CD4-positive, alpha-beta T cell treated with Interleukin-4 for 4 hours (primary cell): Measurements from ENCODE around the gene SPATS2.
"Not testable (repeated sequence)": the region's sequence is repeated elsewhere in the genome, so short reads cannot be mapped to it uniquely, and the experiment has no call there.

Source experiments
- DNase-seq: peaks from one replicate; pipeline ENCODE4 v3.0.0-alpha.2; 2020

SPATS2 gene

DNA sequence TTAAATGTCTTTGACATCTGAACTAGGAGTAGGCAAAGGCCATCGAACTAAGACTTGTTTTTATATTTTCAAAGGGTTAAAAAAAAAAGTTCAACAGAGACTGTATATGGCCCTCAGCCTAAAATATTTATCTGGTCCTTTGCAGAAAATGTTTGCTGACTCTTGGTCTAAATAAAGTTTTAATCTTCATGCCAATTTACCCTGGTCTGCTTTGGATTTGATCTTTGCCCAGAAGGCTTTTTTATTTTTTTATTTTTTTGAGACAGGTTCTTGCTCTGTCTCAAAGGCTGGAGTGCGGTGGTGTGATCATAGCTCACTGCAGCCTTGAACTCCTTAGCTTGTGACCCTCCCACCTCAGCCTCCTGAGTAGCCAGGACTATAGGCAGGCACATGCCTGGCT lies 47.1 kb downstream of the SPATS2 start:
- no peak for DNase-seq

DNA sequence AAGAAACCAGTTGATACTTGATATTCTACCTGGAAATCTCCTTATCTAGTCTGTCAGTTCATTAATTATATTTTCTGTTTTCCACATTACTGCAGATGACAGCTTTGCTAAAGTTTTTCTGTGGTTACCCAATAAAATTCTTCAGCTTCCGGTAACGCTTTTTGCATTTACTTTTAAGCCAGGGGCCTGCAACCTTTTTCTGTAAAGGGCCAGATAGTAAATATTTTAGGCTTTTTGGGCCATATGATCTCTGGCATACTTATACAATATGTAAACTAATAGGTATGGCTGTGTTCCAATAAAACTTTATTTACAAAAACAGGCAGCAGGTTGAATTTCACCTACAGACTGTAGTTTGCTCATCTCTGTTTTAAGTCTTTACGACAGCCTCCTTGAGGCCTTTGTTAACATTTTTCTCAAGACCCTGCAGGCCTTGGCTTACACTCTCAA lies 48.3 kb downstream of the SPATS2 start:
- no peak for DNase-seq

DNA sequence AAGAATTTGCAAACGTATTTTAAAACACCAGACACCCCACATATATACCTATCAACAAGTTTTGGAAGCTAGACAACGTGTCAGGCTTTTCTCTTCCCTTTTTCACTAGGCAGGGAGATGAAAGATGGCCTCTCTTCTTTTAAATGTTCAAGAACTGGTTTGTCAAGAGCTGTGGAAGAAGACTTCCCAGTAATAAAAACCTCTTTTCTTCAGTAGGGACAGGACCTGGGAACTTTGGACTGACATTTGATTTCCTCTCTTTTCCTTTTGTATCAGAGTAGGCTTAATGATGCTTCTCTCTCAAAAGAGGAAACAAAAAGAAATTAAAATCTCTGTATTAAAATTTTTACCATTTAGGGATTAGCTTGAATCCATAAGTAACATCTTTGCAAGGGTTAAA lies 49.6 kb downstream of the SPATS2 start:
- DNase-seq: no peak

DNA sequence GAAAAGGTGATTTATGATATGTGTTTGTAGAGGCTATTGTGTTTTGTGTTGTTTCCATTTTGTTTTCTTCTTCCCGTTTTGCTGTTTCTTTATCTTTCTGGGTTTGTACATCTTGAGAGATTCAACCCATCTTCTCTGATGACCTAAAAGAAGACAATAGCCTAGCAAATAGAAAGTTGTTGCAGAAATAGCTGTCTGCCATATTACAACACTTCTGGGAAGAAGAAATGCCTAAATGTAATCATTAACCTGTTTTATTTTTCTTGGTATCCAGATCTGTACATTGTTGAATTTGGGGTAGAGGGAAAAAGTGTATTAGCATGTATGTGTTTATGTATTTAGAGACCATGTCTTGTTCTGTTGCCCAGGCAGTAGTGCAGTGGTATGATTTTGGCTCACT lies 50.3 kb downstream of the SPATS2 start:
- DNase-seq: no peak

DNA sequence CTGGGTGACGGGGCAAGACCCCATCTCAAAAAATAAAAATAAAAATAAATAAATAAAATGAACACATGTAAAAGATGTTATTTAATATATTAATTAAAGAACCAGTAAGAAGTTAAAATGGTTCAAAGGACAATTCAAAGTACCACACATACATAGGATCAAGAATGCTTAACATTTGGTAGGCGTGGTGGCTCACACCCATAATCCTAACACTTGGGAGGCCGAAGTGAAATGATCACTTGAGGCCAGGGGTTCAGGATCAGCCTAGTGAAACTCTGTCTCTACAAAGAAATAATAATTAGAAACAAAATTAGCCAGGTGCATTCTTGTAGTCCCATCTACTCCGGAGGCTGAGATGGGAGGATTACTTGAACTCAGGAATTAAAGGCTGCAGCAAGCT lies 53.3 kb downstream of the SPATS2 start:
- no peak for DNase-seq

DNA sequence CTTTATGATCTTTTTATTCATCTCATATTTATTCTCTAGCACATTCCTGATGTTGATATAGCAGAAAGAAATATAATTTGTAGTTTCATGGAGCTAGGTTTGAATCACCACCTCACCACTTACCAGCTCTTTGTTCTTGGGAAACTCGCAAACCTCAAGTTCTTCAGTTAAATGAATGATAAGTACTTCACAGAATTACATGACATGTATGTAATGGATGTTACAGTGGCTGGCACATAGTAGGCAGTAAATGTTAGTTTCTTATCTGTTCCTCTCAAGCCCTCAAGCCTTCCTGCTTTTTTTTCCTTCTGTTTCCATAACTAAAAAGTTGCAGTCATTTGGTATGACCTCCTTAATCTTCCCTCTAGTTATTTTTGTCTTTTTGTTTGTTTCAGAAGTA lies 54.9 kb downstream of the SPATS2 start:
- no peak for DNase-seq

DNA sequence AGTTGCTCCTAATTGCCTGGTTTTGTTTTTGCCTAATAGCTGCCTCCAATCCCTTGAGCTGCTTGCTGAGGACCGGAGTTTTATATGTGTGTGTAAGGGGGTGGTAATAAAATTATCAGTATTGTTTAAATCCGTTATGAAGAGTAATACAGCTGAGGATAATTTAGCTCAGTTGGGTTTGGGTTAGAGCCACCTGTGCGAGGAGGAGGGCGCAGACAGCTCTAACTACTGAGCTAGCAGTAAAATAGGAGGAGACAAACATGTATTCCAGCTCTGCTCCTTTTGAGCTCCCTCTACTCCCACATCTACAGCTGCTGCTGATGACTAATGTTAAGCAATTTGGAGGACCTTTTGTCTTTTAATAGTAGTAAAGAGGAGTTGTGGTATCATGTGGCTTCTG lies 61.5 kb downstream of the SPATS2 start:
- no peak for DNase-seq

DNA sequence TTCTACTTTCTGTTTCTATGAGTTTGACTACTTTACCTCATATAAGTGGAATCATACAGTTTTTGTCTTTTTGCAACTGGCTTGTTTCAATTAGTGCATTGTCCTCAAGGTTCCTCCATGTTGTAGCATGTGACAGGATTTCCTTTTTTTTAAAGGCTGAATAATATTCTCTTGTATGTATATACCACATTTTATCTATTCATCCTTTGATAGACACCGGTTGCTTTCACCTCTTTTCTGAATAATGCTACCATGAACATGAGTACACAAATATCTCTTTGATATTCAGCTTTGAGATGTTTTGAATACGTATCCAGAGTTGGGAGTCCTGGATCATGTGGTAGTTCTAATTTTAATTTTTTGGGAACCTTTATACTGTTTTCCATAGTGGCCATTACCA lies 65.4 kb downstream of the SPATS2 start:
- DNase-seq: no peak

DNA sequence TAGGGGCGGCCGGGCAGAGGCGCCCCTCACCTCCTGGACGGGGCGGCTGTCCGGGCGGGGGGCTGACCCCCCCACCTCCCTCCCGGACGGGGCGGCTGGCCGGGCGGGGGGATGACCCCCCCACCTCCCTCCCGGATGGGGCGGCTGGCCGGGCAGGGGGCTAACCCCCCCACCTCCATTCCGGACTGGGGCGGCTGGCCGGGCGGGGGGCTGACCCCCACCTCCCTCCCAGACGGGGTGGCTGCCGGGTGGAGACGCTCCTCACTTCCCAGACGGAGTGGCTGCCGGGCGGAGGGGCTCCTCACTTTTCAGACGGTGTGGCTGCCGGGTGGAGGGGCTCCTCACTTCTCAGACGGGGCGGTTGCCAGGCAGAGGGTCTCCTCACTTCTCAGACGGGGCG lies 69.5 kb downstream of the SPATS2 start:
- not testable (repeated sequence) for DNase-seq

DNA sequence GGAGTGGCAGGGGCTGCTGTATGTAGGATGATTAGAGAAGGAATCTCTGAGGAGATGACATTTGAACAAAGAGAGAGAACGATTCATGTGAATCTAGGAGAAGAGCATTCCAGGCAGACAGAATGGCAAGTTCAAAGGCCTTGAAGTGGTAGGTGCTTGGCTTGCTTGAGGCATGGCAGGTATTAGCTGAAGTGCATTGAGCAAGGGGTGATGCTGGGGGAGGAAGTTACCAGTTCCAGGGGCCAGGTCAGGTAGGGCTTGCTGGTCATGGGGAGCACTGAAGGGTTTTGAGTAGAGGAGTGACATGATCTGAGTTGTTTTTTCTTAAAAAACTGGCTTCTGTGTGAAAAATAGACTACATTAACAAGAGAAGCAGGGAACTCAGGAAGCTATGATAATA lies 71.8 kb downstream of the SPATS2 start:
- DNase-seq: no peak

DNA sequence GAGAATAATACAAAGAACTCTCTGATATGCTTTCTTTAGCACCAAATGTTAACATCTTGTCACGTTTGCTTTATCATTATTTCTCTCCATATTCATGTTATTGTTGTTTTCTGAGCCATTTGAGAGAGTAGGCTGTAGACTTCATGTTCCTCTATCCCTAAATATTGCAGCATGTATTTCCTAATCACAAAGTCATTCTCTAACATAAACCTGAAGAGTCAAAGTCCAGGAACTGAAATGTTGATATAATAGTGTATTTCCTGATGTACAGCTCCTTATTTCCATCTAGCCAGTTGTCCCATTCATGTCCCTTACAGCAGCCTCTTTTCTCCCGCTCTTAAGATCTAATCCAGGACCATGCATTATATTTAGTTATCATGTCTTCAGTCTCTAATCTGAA lies 72.8 kb downstream of the SPATS2 start:
- DNase-seq: no peak

DNA sequence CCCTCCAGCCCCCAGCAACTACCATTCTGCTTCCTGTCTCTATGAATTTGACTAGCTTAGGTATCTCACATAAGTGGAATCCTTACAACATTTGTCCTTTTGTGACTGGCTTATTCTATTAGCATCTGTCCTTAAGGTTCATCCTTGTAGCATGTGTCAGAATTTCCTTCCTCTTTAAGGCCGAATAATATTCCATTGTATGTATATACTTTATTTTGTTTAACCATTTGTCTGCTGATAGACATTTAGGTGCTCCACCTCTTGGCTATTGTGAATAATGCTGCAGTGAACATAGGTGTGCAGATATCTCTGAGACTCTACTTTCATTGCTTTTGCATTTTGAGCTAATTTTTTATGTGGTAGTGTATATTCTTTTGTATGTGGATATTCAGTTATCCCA lies 75.7 kb downstream of the SPATS2 start:
- DNase-seq: no peak

DNA sequence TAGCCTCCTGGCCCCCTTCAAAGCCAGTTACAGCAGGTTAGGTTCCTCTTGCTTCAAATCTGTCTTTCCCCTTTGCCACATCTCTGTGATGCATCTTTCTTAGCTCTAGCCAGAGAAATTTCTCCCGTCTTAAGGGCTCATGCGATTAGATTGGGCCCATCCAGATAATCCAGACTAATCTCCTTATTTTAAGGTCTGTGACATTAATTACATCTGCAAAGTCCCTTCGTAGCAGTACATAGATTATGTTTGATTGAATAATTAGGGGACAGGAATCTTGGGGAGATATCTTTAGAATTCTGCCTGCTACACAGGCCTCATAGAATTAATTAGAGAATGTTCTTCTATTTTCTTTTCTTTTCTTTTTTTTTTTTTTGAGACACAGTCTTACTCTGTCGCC lies 79.3 kb downstream of the SPATS2 start:
- DNase-seq: no peak

DNA sequence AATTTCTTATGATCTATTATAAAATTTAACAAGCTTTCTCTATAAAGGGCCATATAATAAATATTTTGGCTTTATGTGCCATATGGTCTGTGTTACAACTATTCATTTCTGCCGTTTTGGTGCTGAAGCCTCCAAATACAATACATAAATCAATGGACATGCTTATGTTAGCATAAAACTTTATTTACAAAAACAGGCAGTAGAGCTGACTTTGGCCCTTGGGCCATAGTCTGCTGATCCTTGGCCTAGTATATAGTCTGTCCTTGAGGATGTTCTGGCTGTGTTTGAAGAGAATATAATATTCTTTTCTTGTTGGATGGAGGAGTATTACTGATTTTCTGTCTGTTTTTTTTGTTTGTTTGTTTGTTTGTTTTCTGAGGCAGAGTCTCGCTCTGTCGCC lies 81.6 kb downstream of the SPATS2 start:
- DNase-seq: no peak

DNA sequence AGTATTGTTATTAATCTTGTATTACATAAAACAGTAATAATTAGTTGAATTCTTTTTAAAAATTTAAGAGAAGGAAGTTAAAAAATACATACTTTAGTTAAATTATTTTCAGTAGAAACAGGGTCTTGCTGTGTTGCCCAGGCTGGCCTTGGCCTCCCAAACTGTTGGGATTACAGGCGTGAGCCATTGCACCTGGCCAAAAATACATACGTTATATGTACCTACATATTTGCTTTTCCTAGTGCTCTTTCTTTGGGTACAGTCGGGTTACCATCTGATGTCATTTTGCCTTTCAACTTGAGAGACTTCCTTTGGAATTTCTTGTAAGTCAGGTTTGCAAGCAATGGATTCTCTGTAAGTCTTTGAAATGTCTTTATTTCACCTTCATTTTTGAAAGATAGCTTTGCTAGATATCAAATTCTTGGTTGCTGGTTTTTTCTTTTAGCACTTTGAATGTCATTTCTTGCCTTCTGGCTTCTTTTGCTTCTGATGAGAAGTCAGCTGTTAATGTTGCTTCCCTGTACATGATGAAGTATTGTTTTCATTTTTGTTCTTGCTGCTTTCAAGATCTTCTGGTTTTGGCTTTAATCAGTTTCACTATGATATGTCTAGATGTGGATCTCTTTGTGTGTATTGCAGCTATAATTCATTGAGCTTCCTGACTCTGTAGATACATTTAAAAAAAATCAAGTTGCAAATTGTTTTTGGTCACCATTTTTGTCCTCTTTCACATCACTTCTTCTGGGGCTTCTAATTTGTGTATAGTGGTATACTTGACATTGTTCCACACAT lies 84.4 kb downstream of the SPATS2 start:
- DNase-seq: no peak

DNA sequence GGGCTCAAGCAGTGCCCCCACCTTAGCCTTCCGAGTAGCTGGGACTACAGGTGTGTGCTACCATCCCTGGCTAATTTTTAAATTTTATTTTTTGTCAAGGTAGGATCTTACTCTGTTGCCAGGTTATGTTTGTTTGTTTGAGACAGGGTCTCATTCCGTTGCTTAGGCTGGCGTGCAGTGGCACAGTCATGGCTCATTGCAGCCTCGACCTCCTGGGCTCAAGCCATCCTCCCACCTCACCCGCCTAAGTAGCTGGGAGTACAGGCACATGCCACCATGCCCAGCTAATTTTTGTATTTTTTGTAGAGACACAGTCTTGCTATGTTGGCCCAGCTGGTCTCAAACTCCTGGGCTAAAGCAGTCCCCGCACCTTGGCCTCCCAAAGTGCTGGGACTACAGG lies 88.2 kb downstream of the SPATS2 start:
- no peak for DNase-seq

DNA sequence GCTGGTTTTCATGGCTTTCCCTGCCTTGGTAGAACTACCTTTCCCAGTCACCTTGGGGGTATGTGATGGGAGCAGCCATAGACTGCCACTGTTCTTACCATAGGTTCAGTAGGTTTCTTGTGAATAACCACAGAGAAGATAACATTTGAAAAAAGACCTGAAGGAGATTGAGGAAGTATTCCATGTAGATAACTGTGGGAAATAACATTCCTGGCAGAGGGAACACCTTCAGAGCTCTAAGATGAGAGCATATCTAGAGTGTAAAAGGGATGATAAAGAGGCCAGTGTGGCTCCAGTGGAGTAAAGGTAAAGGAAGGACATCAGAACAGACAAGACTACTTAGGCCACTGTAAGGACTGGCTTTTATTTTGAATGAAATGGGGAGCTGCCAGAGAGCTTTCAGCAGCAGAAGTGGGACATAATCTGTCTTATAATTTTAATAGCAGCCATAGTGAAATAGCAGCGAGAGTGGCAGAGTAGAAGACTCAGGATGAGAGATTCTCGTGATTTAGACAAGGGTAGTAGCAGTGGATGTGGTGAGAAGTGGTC lies 88.9 kb downstream of the SPATS2 start:
- no peak for DNase-seq

DNA sequence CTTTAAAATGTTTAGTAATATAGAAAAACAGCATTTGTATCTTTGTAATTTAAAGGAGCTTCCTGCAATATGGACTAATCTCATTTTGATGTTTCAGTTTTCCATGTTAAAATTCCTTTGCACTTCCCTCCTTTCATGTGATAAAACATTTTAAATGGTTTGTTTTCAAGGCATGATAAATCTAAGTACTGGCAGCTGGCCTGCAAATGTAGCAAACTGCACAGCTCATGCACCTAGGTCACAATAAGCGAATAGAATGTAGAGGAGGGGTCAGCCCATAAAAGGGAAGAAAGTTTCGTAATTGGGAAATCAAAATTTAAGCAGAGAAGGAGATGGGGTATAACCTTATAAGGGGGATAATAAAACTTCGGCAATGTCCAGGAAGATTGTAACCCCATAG lies 91.6 kb downstream of the SPATS2 start:
- DNase-seq: no peak

DNA sequence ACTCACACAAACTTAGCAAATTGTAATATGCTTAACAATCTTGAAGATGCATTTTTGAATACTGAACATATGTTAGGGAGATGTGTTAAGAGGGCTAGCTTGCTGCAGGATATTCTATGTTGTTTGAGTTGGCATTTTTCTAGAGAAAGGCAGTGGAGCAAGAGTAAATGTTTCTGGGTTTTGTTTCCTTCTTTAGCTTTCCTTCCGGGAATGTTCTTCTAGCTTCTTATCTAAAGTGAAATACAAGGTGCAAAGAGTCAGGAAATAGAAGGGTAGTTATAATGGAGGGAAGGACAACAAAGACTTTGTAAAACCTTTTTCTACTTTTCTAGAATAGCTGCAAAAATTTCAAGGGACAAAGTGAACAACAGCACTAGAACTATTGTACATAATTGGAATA lies 94.0 kb downstream of the SPATS2 start:
- DNase-seq: no peak

DNA sequence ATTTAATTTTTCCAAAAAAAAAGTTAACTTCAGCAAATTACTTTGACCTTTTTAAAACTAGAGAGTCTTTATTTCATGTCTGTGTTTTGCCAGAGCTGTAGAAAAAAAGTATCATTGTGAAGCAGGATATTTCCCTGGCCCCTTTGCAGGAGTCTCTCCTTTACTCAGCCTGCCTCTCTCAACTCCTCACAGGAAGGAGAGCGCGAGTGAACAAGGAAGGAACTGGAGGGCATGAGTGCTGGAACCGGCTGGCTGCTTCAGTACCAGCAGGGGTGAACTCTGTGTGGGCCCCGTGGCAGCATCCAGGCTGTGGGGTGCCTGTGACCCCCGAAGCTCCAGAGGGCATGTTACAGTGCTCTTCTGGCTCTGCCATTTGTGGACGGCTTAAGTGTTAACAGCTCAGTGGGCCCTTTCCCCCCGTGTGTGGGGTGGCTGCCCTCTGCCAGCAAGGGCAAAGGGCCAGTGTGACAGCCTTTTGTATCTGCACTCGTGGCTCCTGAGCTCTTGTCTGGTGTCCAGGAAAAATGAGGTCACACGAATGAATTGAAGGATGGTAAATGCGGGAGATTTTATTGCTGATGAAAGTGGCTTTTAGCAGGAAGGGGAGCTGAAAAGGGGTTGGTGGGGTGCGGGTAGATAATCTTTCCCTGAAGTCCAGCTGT lies 95.0 kb downstream of the SPATS2 start:
- no peak for DNase-seq

DNA sequence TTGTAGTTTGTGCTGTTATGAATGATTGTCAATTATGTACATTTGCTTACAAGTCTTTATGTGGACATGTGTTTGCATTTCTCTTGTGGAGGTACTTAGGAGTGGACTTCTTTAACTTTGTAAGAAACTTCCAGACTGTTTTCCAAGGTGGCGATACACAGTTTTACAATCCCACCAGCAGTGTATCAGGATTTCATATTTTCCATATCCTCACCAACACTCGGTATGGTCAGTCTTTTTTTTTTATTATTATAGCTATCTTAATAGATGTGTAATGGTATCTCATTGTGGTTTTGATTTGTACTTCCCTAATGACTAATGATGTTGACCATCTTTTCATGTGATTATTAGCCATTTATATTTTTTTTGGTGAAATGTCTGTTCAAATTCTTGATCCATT lies 97.9 kb downstream of the SPATS2 start:
- DNase-seq: no peak

DNA sequence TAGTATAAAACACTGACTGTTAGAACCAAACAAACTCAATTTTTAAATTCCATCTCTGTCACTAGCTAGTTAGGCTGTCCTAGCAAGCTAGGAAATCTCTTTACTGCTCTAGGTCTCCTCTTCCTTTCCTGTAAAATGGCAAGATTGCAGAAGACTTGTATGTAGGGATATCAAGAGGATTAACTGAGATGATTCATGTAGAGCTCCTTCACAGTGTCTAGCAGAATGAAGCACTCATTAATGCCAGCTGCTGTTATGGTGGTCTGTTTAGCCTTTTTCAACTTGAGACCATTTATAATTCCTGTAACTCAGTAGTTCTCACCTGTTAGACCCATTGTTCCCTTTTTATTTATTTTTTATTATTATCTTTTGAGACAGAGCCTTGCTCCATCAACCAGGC lies 103.7 kb downstream of the SPATS2 start:
- DNase-seq: no peak

DNA sequence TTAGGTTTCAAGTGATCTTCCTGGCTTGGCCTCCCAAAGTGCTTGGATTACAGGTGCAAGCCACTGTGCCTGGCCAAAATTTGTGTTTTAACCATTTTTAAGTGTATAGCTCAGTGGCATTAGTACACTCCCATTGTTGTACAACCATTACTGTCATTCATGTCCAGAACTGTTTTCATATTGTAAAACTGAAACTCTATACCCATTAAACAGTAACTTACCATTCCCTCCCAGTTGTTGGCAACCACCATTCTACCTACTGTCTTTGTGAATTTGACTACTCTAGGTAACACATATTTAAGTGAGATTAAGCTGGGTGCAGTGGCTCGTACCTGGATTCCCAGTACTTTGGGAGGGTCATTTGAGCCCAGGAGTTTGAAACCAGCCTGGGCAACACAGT lies 104.3 kb downstream of the SPATS2 start:
- no peak for DNase-seq

DNA sequence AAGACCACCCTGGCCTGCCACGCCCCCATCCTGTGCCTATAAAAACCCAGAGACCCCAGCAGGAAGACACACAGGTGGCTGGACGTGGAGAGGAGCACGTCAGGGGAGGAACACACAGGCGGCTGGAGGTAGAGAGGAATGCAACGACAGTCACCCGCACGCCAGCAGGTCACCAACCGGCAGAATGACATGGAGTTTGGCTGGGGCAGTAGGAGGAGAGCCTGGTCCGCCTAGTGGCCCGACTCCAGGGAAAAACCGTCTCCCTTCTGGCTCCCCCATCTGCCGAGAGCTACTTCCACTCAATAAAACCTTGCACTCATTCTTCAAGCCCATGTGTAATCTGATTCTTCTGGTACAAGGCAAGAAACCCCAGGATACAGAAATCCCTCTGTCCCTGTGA lies 108.8 kb downstream of the SPATS2 start:
- no peak for DNase-seq
